ENCODE data around the gene CCDC192.

Gene CCDC192

DNA sequence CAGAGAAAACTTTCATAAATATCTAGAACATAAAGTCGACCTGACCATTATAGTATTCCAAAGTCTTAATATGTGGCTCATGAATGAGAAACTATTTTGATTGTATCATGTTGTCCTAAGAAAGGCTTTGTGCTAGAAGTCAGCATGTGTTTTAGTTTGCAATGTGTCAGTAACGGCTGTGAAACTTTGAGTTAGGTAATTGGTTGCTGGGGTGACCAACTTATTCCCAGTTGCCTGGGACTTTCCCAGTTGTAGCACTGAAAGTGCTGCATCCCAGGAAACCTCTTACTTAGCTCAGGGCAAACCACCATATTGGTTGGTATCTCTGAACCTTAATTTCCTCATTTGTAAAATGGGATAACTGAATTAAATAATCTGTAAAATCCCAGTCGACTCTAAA lies 265.8 kb downstream of the CCDC192 start:
- DNase-seq: no peak
- no peak overlapping the region for H3K27ac Mint-ChIP-seq
- H3K9me3 Mint-ChIP-seq: peaks cover 6% of the 10 kb centered on the region
- no peaks in the 10 kb centered on the region for H3K27me3 Mint-ChIP-seq
- H3K36me3 Mint-ChIP-seq (ENCODE audit: low read depth): peaks cover 27% of the 10 kb centered on the region
- H3K4me1 Mint-ChIP-seq (ENCODE audit: low read depth): no peaks in the 10 kb centered on the region
- no peak overlapping the region for H3K4me3 Mint-ChIP-seq

GRCh38 chr5:127969651-127970050 lies 266.5 kb downstream of the CCDC192 start:
- peaks cover 6% of the 10 kb centered on the region for H3K9me3 Mint-ChIP-seq
- no peak overlapping the region for H3K27ac Mint-ChIP-seq
- no peak overlapping the region for H3K4me3 Mint-ChIP-seq
- H3K27me3 Mint-ChIP-seq: no peaks in the 10 kb centered on the region
- H3K4me1 Mint-ChIP-seq (ENCODE audit: low read depth): no peaks in the 10 kb centered on the region
- no peak for DNase-seq
- peaks cover 25% of the 10 kb centered on the region for H3K36me3 Mint-ChIP-seq (ENCODE audit: low read depth)

GRCh38 chr5:127970081-127970480 lies 266.9 kb downstream of the CCDC192 start:
- DNase-seq: no peak
- no peak overlapping the region for H3K4me3 Mint-ChIP-seq
- H3K27ac Mint-ChIP-seq: no peak overlapping the region
- no peaks in the 10 kb centered on the region for H3K4me1 Mint-ChIP-seq (ENCODE audit: low read depth)
- peaks cover 6% of the 10 kb centered on the region for H3K9me3 Mint-ChIP-seq
- peaks cover 21% of the 10 kb centered on the region for H3K36me3 Mint-ChIP-seq (ENCODE audit: low read depth)
- no peaks in the 10 kb centered on the region for H3K27me3 Mint-ChIP-seq

DNA sequence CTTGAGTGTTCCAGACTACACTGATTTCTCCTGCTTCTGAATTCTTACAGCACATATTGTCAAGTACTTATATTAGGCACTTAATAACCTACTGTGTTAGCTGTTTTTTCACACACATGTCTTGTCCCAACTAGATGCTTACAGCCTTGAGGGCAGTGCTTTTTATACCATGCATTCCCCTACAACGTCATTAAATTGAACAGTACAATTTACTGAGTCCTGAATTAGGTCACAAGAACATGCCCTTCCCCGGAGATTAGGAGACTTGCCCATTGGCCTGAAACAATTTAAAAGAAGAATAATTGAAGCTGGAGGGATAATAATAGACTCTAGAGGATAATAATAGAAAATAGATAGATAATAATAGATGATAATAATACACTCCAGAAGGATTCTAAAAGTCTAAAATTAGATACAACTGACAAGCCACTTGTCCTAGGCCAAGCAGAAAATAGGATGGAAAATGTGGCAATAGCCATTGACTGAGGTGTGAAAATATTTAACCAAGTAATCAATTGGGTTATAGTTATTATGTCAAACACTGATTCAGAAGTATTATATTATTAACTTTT lies 267.7 kb downstream of the CCDC192 start:
- no peak for DNase-seq
- Mint-ChIP-seq H3K4me1 (ENCODE audit: low read depth) (no peaks in the 10 kb centered on the region), H3K9me3 (peaks cover under 1% of the 10 kb centered on the region)

GRCh38 chr5:127975961-127976360 lies 272.8 kb downstream of the CCDC192 start:
- H3K9me3 Mint-ChIP-seq: no peaks in the 10 kb centered on the region
- H3K4me3 Mint-ChIP-seq: no peak overlapping the region
- H3K4me1 Mint-ChIP-seq (ENCODE audit: low read depth): no peaks in the 10 kb centered on the region
- H3K36me3 Mint-ChIP-seq (ENCODE audit: low read depth): peaks cover 2% of the 10 kb centered on the region
- H3K27me3 Mint-ChIP-seq: no peaks in the 10 kb centered on the region
- H3K27ac Mint-ChIP-seq: no peak overlapping the region
- no peak for DNase-seq

More for the DNA sequence above, 267.7 kb downstream of the CCDC192 start:
- Mint-ChIP-seq H3K27me3 (no peaks in the 10 kb centered on the region), H3K36me3 (ENCODE audit: low read depth) (peaks cover 17% of the 10 kb centered on the region), H3K27ac (no peak overlapping the region), H3K4me3 (no peak overlapping the region)

DNA sequence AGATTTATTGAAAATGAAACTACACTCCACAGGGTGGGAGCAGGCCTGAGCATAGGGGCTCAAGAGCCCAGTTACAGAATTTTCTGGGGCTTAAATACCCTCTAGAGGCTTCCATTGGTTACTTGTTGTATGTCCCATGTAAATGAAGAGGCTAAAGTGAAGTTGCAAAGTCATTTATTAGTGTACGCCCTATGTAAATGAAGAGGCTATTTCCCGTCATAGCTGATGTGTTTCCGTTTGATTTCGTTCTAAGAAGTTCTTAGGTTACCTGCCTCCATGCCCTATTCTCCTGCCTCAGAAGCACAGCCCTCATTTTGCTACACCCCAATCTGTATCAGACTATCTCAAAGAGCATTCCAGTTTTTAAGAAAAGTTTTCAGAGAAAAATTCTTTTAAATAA lies 273.3 kb downstream of the CCDC192 start:
- DNase-seq: no peak
- no peaks in the 10 kb centered on the region for H3K9me3 Mint-ChIP-seq
- H3K36me3 Mint-ChIP-seq (ENCODE audit: low read depth): peaks cover 2% of the 10 kb centered on the region
- no peaks in the 10 kb centered on the region for H3K27me3 Mint-ChIP-seq
- H3K4me3 Mint-ChIP-seq: no peak overlapping the region
- H3K4me1 Mint-ChIP-seq (ENCODE audit: low read depth): no peaks in the 10 kb centered on the region
- H3K27ac Mint-ChIP-seq: no peak overlapping the region

GRCh38 chr5:127976991-127977717 lies 274.0 kb downstream of the CCDC192 start:
- H3K36me3 Mint-ChIP-seq (ENCODE audit: low read depth): peaks cover 2% of the 10 kb centered on the region
- no peaks in the 10 kb centered on the region for H3K9me3 Mint-ChIP-seq
- H3K27ac Mint-ChIP-seq: no peak overlapping the region
- H3K27me3 Mint-ChIP-seq: no peaks in the 10 kb centered on the region
- H3K4me3 Mint-ChIP-seq: no peak overlapping the region
- DNase-seq: no peak
- H3K4me1 Mint-ChIP-seq (ENCODE audit: low read depth): no peaks in the 10 kb centered on the region

- no peak for DNase-seq
- no peaks in the 10 kb centered on the region for H3K9me3 Mint-ChIP-seq
- H3K4me3 Mint-ChIP-seq: no peak overlapping the region
- H3K27me3 Mint-ChIP-seq: no peaks in the 10 kb centered on the region
- peaks cover 9% of the 10 kb centered on the region for H3K36me3 Mint-ChIP-seq (ENCODE audit: low read depth)
- H3K27ac Mint-ChIP-seq: no peak overlapping the region
- H3K4me1 Mint-ChIP-seq (ENCODE audit: low read depth): no peaks in the 10 kb centered on the region
These were observed 275.6 kb downstream of the CCDC192 start for GRCh38 chr5:127978738-127979300.

GRCh38 chr5:127979475-127979874 lies 276.3 kb downstream of the CCDC192 start:
- H3K9me3 Mint-ChIP-seq: no peaks in the 10 kb centered on the region
- H3K36me3 Mint-ChIP-seq (ENCODE audit: low read depth): peaks cover 9% of the 10 kb centered on the region
- no peaks in the 10 kb centered on the region for H3K27me3 Mint-ChIP-seq
- DNase-seq: no peak
- no peaks in the 10 kb centered on the region for H3K4me1 Mint-ChIP-seq (ENCODE audit: low read depth)
- no peak overlapping the region for H3K4me3 Mint-ChIP-seq
- H3K27ac Mint-ChIP-seq: no peak overlapping the region

- Mint-ChIP-seq H3K27me3 (no peaks in the 10 kb centered on the region), H3K4me1 (ENCODE audit: low read depth) (no peaks in the 10 kb centered on the region), H3K27ac (no peak overlapping the region), H3K9me3 (no peaks in the 10 kb centered on the region), H3K4me3 (no peak overlapping the region), H3K36me3 (ENCODE audit: low read depth) (peaks cover 9% of the 10 kb centered on the region)
- no peak for DNase-seq
These were observed 277.7 kb downstream of the CCDC192 start for GRCh38 chr5:127980843-127981242.

- no peak for DNase-seq
- Mint-ChIP-seq H3K36me3 (ENCODE audit: low read depth) (peaks cover 9% of the 10 kb centered on the region), H3K4me3 (no peak overlapping the region), H3K27ac (no peak overlapping the region), H3K27me3 (no peaks in the 10 kb centered on the region), H3K9me3 (no peaks in the 10 kb centered on the region), H3K4me1 (ENCODE audit: low read depth) (no peaks in the 10 kb centered on the region)
These were observed 278.3 kb downstream of the CCDC192 start for GRCh38 chr5:127981498-127981897.

DNA sequence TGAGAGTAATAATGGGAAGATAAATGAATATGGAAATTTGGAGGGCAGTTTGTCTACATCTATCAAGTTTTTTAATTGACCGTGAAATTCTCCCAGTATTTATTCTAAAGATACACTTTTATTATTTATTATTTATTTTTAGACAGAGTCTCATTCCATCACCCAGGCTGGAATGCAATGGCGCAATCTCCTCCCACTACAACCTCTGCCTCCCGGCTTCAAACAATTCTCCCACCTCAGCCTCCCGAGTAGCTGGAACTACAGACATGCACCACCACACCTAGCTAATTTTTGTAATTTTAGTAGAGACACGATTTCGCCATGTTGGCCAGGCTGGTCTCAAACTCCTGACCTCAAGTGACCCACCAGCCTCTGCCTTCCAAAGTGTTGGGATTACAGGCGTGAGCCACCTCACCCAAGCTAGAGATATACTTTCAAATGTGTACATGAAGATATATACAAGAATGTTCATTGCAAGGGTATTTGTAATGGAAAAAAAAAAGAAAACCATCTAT lies 282.7 kb downstream of the CCDC192 start:
- no peaks in the 10 kb centered on the region for H3K4me1 Mint-ChIP-seq (ENCODE audit: low read depth)
- no peak overlapping the region for H3K4me3 Mint-ChIP-seq
- H3K36me3 Mint-ChIP-seq (ENCODE audit: low read depth): peaks cover 7% of the 10 kb centered on the region
- H3K27ac Mint-ChIP-seq: no peak overlapping the region
- no peaks in the 10 kb centered on the region for H3K27me3 Mint-ChIP-seq
- H3K9me3 Mint-ChIP-seq: no peaks in the 10 kb centered on the region
- no peak for DNase-seq

- DNase-seq: no peak
- Mint-ChIP-seq H3K27ac (no peak overlapping the region), H3K4me3 (no peak overlapping the region), H3K4me1 (ENCODE audit: low read depth) (no peaks in the 10 kb centered on the region), H3K36me3 (ENCODE audit: low read depth) (peaks cover 16% of the 10 kb centered on the region), H3K27me3 (no peaks in the 10 kb centered on the region), H3K9me3 (no peaks in the 10 kb centered on the region)
These were observed 284.4 kb downstream of the CCDC192 start for GRCh38 chr5:127987354-127988145.

GRCh38 chr5:127988146-127988760 lies 285.1 kb downstream of the CCDC192 start:
- H3K4me3 Mint-ChIP-seq: no peak overlapping the region
- H3K36me3 Mint-ChIP-seq (ENCODE audit: low read depth): peaks cover 14% of the 10 kb centered on the region
- no peak overlapping the region for H3K27ac Mint-ChIP-seq
- H3K9me3 Mint-ChIP-seq: peaks cover 4% of the 10 kb centered on the region
- DNase-seq: no peak
- H3K4me1 Mint-ChIP-seq (ENCODE audit: low read depth): no peaks in the 10 kb centered on the region
- H3K27me3 Mint-ChIP-seq: no peaks in the 10 kb centered on the region

Measured in activated T-cell treated with anti-CD3 and anti-CD28 coated beads, Interleukin-2, amount 50 U/mL, for 24 hours (primary cell).